ENCODE data around the gene VGLL4.

VGLL4 gene

GRCh38 chr3:11606865-11607440, 36.8 kb downstream of the VGLL4 start:
- TF ChIP-seq EGR1 (IDR thresholded peaks at IDR 0.05) (no peak), CREB1 (IDR thresholded peaks at IDR 0.05; ENCODE audit: low read depth) (no peak), TEAD4 (IDR thresholded peaks at IDR 0.05) (no peak), NFIC (IDR thresholded peaks at IDR 0.05) (no peak), CEBPB (IDR thresholded peaks at IDR 0.05) (no peak), USF1 (IDR thresholded peaks at IDR 0.05) (no peak), TCF12 (IDR thresholded peaks at IDR 0.05; ENCODE audit: low read depth) (no peak)

GRCh38 chr3:11606090-11606784, 37.5 kb downstream of the VGLL4 start:
- TF ChIP-seq TCF12 (IDR thresholded peaks at IDR 0.05; ENCODE audit: low read depth): no peak
- no peak for TF ChIP-seq USF1 (IDR thresholded peaks at IDR 0.05)
- TF ChIP-seq EP300 (IDR thresholded peaks at IDR 0.05; ENCODE audit: borderline replicate concordance): no peak
- no peak for TF ChIP-seq EGR1 (IDR thresholded peaks at IDR 0.05)
- TF ChIP-seq FOXM1 (IDR thresholded peaks at IDR 0.05; ENCODE audit: borderline replicate concordance, low read depth): no peak

- TF ChIP-seq NFIC (IDR thresholded peaks at IDR 0.05): no peak
- TF ChIP-seq TCF12 (IDR thresholded peaks at IDR 0.05; ENCODE audit: low read depth): no peak
- no peak for TF ChIP-seq CEBPB (IDR thresholded peaks at IDR 0.05)
- TF ChIP-seq TEAD4 (IDR thresholded peaks at IDR 0.05): no peak
- no peak for TF ChIP-seq ZBTB7A (IDR thresholded peaks at IDR 0.05; ENCODE audit: low read depth)
These were observed 38.3 kb downstream of the VGLL4 start for GRCh38 chr3:11605398-11605797.

- TF ChIP-seq FOXM1 (IDR thresholded peaks at IDR 0.05; ENCODE audit: borderline replicate concordance, low read depth) (no peak), MAX (IDR thresholded peaks at IDR 0.05) (no peak), TEAD4 (IDR thresholded peaks at IDR 0.05) (no peak), ZBTB7A (IDR thresholded peaks at IDR 0.05; ENCODE audit: low read depth) (no peak), CEBPB (IDR thresholded peaks at IDR 0.05) (no peak), REST (IDR thresholded peaks at IDR 0.05; ENCODE audit: low read depth) (no peak), RAD21 (IDR thresholded peaks at IDR 0.05; ENCODE audit: low read depth) (no peak), NFIC (IDR thresholded peaks at IDR 0.05) (no peak), EP300 (IDR thresholded peaks at IDR 0.05; ENCODE audit: borderline replicate concordance) (no peak)
These were observed 39.4 kb downstream of the VGLL4 start for GRCh38 chr3:11604139-11604892.

GRCh38 chr3:11603628-11604027, 40.1 kb downstream of the VGLL4 start:
- TF ChIP-seq NFIC (IDR thresholded peaks at IDR 0.05) (no peak), TEAD4 (IDR thresholded peaks at IDR 0.05) (no peak), YY1 (IDR thresholded peaks at IDR 0.05; ENCODE audit: low read depth) (no peak), CEBPB (IDR thresholded peaks at IDR 0.05) (no peak), TAF1 (IDR thresholded peaks at IDR 0.05; ENCODE audit: low read depth) (no peak), EP300 (IDR thresholded peaks at IDR 0.05; ENCODE audit: borderline replicate concordance) (no peak), CREB1 (IDR thresholded peaks at IDR 0.05; ENCODE audit: low read depth) (no peak), RAD21 (IDR thresholded peaks at IDR 0.05; ENCODE audit: low read depth) (no peak), FOXM1 (IDR thresholded peaks at IDR 0.05; ENCODE audit: borderline replicate concordance, low read depth) (no peak), REST (IDR thresholded peaks at IDR 0.05; ENCODE audit: low read depth) (no peak), MAX (IDR thresholded peaks at IDR 0.05) (no peak)

All from Ishikawa (cell line).